Trophoblast cell (in vitro differentiated cells and primary cell): ENCODE results near the gene RPRD2.

Experiments
- DNase-seq, 2 donors: peaks; one replicate each; pipeline ENCODE4 v3.0.0-alpha.2; 2016
- H2AFZ ChIP-seq: 2 replicates; pipeline ENCODE4 v1.6.1; 2013; ENCODE audit warnings: low read length, moderate library complexity, mild to moderate bottlenecking; ENCODE audit not compliant: insufficient read depth, poor library complexity
- H2AK5ac ChIP-seq: 2 replicates; pipeline ENCODE4 v1.6.1; 2013; ENCODE audit warnings: mild to moderate bottlenecking, low read length
- H2BK120ac ChIP-seq: 2 replicates; pipeline ENCODE4 v1.6.1; 2013; ENCODE audit warnings: low read length, mild to moderate bottlenecking, moderate library complexity; ENCODE audit not compliant: insufficient read depth, poor library complexity
- H2BK12ac ChIP-seq: 2 replicates; pipeline ENCODE4 v1.6.1; 2013; ENCODE audit warnings: mild to moderate bottlenecking, low read length, moderate library complexity
- H2BK5ac ChIP-seq: 2 replicates; pipeline ENCODE4 v1.6.1; 2013; ENCODE audit warnings: low read length, low read depth, moderate library complexity, mild to moderate bottlenecking; ENCODE audit not compliant: poor library complexity
- H3K14ac ChIP-seq: 2 replicates; pipeline ENCODE4 v1.6.1; 2013; ENCODE audit warnings: mild to moderate bottlenecking, low read length
- H3K18ac ChIP-seq: 2 replicates; pipeline ENCODE4 v1.6.1; 2013; ENCODE audit warnings: mild to moderate bottlenecking, low read length
- H3K23ac ChIP-seq: 2 replicates; pipeline ENCODE4 v1.6.1; 2013; ENCODE audit warnings: low read length
- H3K27ac ChIP-seq: 2 replicates; pipeline ENCODE4 v1.5.1; 2013; ENCODE audit warnings: low read depth, mild to moderate bottlenecking, inconsistent platforms, low read length, moderate library complexity
- H3K27me3 ChIP-seq: 2 replicates; pipeline ENCODE4 v1.6.1; 2013; ENCODE audit warnings: inconsistent platforms, mild to moderate bottlenecking, low read length, moderate library complexity; ENCODE audit not compliant: insufficient read depth
- H3K36me3 ChIP-seq, 2 experiments: 1 replicate in 1 of 2; 2 replicates in 1 of 2; pipeline ENCODE4 v1.6.1; 2013; ENCODE audit warnings: low read length in 2 of 2, mild to moderate bottlenecking in 2 of 2, moderate library complexity in 1 of 2; ENCODE audit not compliant: insufficient read depth in 2 of 2, control insufficient read depth in 1 of 2
- H3K4ac ChIP-seq: 2 replicates; pipeline ENCODE4 v1.6.1; 2013; ENCODE audit warnings: low read depth, mild to moderate bottlenecking, low read length, moderate library complexity
- H3K4me1 ChIP-seq, 2 experiments: 1 replicate in 1 of 2; 2 replicates in 1 of 2; pipeline ENCODE4 v1.6.1; 2013; ENCODE audit warnings: low read length in 2 of 2, mild to moderate bottlenecking in 2 of 2, moderate library complexity in 1 of 2; ENCODE audit not compliant: insufficient read depth in 2 of 2, control insufficient read depth in 1 of 2
- H3K4me2 ChIP-seq: 2 replicates; pipeline ENCODE4 v1.6.1; 2013; ENCODE audit warnings: inconsistent platforms, mild to moderate bottlenecking, low read length, moderate library complexity
- H3K4me3 ChIP-seq: 2 replicates; pipeline ENCODE4 v1.5.1; 2013; ENCODE audit warnings: mild to moderate bottlenecking, low read depth, low read length, inconsistent platforms
- H3K79me1 ChIP-seq: one replicate; pipeline ENCODE4 v1.6.1; 2013; ENCODE audit warnings: low read length
- H3K79me2 ChIP-seq: 2 replicates; pipeline ENCODE4 v1.6.1; 2013; ENCODE audit warnings: low read length, mild to moderate bottlenecking; ENCODE audit not compliant: control insufficient read depth, insufficient read depth, poor library complexity
- H3K9ac ChIP-seq: 2 replicates; pipeline ENCODE4 v1.6.1; 2013; ENCODE audit warnings: mild to moderate bottlenecking, low read length
- H3K9me3 ChIP-seq: 2 replicates; pipeline ENCODE4 v1.6.1; 2013; ENCODE audit warnings: low read depth, mild to moderate bottlenecking, control low read depth, inconsistent platforms, low read length; ENCODE audit not compliant: insufficient read depth
- H4K12ac ChIP-seq: 2 replicates; pipeline ENCODE4 v1.6.1; 2013; ENCODE audit warnings: low read depth, mild to moderate bottlenecking, low read length, moderate library complexity
- H4K8ac ChIP-seq: 2 replicates; pipeline ENCODE4 v1.6.1; 2013; ENCODE audit warnings: low read depth, mild to moderate bottlenecking, low read length, moderate library complexity
- H4K91ac ChIP-seq: one replicate; pipeline ENCODE4 v1.6.1; 2013; ENCODE audit warnings: low read depth, mild to moderate bottlenecking, low read length, moderate library complexity
- WGBS: extraction: QIAGEN DNeasy Blood & Tissue Kit; methylation state at CpG from one replicate; pipeline ENCODE4 v1.1.7; 2013; ENCODE audit warnings: missing lambda C conversion rate; ENCODE audit not compliant: insufficient read length, insufficient coverage; ENCODE audit errors: extremely low coverage; 5-methylcytosine and 5-hydroxymethylcytosine counted together

RPRD2 gene

DNA sequence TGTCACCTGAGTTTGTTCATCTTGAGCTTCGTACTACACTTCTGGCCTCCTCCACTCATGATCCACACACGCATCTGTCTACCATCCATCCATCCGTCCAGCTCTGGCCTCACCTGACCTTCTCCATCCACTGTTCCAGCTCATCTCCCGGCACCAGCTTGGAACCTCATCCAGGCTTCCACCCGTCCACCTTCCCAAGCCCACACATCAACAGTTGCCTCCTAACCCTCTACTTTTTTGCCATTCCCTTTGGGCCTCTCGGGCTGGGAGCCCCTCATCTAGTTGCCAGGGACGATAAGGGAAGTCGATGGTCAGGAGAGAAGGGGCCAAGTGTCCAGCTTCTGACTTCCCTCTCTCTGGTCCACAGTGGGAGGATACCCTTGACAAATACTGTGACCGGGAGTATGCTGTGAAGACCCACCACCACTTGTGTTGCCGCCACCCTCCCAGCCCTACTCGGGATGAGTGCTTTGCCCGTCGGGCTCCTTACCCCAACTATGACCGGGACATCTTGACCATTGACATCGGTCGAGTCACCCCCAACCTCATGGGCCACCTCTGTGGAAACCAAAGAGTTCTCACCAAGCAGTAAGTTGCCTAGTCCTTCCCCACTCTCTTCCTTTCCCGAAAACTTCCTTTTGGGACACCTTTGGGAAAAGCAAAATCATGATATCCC, 148.2 kb downstream of the RPRD2 start:
- Histone ChIP-seq H3K79me2 (peaks cover 6% of the 10 kb centered on the region), H3K4me3 (no peak overlapping the region), H2BK120ac (no peak overlapping the region), H4K91ac (no peak overlapping the region), H3K4me1 (peaks cover 11 to 15% of the 10 kb centered on the region in 2 experiments), H2AFZ (no peak overlapping the region), H3K9me3 (no peaks in the 10 kb centered on the region), H3K27me3 (no peaks in the 10 kb centered on the region), H2AK5ac (no peak overlapping the region), H3K36me3 (peaks cover 4 to 7% of the 10 kb centered on the region in 2 experiments), H4K12ac (no peak overlapping the region), H3K14ac (no peak overlapping the region), H3K18ac (no peak overlapping the region), H3K79me1 (peaks cover 6% of the 10 kb centered on the region), H2BK12ac (no peak overlapping the region), H3K9ac (no peak overlapping the region), H3K27ac (no peak overlapping the region), H2BK5ac (no peak overlapping the region), H4K8ac (no peak overlapping the region), H3K4ac (no peak overlapping the region), H3K4me2 (no peak overlapping the region), H3K23ac (no peak overlapping the region)
- WGBS, result no CpG with 5 or more reads among the region's 17 CpGs
- DNase-seq, result no peak

DNA sequence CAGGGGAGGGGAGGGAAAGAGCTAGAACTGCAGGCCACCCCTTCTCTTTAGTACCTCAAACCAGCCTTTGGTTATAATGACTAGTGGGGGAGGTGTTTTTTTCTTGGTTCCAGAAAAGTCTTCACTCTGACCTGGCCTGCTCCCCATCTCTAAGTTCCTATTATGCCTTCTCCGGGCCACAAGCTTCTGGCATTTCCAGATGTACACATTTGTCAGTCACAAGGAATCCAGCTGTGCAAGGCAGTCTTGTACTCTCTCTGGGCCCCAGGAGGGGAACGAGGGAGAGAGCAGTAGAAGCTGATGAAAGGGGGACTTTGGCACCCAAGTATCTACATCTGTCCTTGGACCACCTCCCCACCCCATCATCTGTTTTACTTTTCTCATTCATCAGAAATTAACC, 148.9 kb downstream of the RPRD2 start:
- Histone ChIP-seq H3K4me2 (no peak overlapping the region), H3K9me3 (no peaks in the 10 kb centered on the region), H4K12ac (no peak overlapping the region), H3K79me2 (peaks cover 6% of the 10 kb centered on the region), H2BK5ac (no peak overlapping the region), H3K23ac (no peak overlapping the region), H3K4me3 (no peak overlapping the region), H3K27me3 (no peaks in the 10 kb centered on the region), H3K4ac (no peak overlapping the region), H4K8ac (no peak overlapping the region), H2AFZ (no peak overlapping the region), H3K79me1 (peaks cover 6% of the 10 kb centered on the region), H3K4me1 (peaks cover 10 to 12% of the 10 kb centered on the region in 2 experiments), H3K14ac (no peak overlapping the region), H3K9ac (no peak overlapping the region), H3K36me3 (peaks cover 4 to 7% of the 10 kb centered on the region in 2 experiments), H3K18ac (no peak overlapping the region), H2BK12ac (no peak overlapping the region), H3K27ac (no peak overlapping the region), H2BK120ac (no peak overlapping the region), H2AK5ac (no peak overlapping the region), H4K91ac (no peak overlapping the region)
- DNase-seq, result no peak
- WGBS, result no CpG with 5 or more reads among the region's 2 CpGs

DNA sequence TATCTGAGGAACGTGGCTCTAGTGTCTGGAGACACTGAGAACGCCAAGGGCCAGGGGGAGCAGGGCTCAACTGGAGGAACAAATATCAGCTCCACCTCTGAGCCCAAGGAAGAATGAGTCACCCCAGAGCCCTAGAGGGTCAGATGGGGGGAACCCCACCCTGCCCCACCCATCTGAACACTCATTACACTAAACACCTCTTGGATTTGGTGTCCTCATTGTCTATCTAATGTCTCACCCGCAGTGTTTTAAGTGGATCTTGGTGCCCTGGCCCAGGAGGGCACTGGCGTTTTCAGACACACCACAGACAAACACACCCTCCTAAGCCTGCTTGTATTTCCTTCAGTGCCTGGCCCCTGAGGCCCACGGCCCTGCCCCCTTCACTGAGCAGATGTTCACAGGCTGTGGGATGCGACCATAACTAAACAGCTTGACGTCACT, 149.4 kb downstream of the RPRD2 start:
- no peak overlapping the region for H3K4me2 ChIP-seq
- no peak overlapping the region for H2AFZ ChIP-seq
- no peak for DNase-seq
- peaks cover 4 to 7% of the 10 kb centered on the region in 2 experiments for H3K36me3 ChIP-seq
- no peak overlapping the region for H2BK5ac ChIP-seq
- no peak overlapping the region for H3K27ac ChIP-seq
- no peak overlapping the region for H2BK120ac ChIP-seq
- H3K4me3 ChIP-seq, result no peak overlapping the region
- no peak overlapping the region for H3K14ac ChIP-seq
- no peak overlapping the region for H4K8ac ChIP-seq
- H3K23ac ChIP-seq, result no peak overlapping the region
- H3K79me2 ChIP-seq, result peaks cover 6% of the 10 kb centered on the region
- H3K4ac ChIP-seq, result no peak overlapping the region
- H4K12ac ChIP-seq, result no peak overlapping the region
- no peak overlapping the region for H2BK12ac ChIP-seq
- no peaks in the 10 kb centered on the region for H3K27me3 ChIP-seq
- no peak overlapping the region for H4K91ac ChIP-seq
- H3K4me1 ChIP-seq, result peaks cover 4 to 6% of the 10 kb centered on the region in 2 experiments
- H3K9me3 ChIP-seq, result no peaks in the 10 kb centered on the region
- H3K79me1 ChIP-seq, result peaks cover 6% of the 10 kb centered on the region
- H2AK5ac ChIP-seq, result no peak overlapping the region
- H3K9ac ChIP-seq, result no peak overlapping the region
- H3K18ac ChIP-seq, result no peak overlapping the region
- no CpG with 5 or more reads among the region's 7 CpGs for WGBS

DNA sequence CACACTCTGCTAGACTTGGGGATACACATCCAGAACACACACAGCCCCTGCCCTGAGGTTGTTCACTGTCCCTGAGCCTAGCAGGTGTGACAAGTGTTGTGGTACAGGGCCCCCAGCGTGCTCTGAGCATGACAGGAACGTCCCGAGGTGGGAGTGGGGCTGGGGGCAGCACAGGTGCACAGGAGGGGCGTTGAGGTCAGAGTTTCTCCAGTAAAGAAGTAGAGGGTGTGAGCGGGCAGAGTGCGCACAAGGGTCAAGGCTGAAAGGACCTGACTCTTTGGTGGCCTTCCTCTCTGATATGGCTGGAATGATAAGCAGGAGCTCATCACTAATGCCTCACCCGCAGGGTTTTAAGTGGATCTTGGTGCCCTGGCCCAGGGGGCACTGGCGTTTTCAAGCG, 150.3 kb downstream of the RPRD2 start:
- no peak overlapping the region for H4K8ac ChIP-seq
- no peak overlapping the region for H3K9ac ChIP-seq
- H3K4me1 ChIP-seq, result peaks cover 3 to 6% of the 10 kb centered on the region in 2 experiments
- H2BK12ac ChIP-seq, result no peak overlapping the region
- no peak overlapping the region for H3K18ac ChIP-seq
- H4K91ac ChIP-seq, result no peak overlapping the region
- peaks cover 6% of the 10 kb centered on the region for H3K79me2 ChIP-seq
- H3K4me3 ChIP-seq, result no peak overlapping the region
- no peak overlapping the region for H4K12ac ChIP-seq
- H3K4me2 ChIP-seq, result no peak overlapping the region
- H3K4ac ChIP-seq, result no peak overlapping the region
- H3K27me3 ChIP-seq, result no peaks in the 10 kb centered on the region
- H3K27ac ChIP-seq, result no peak overlapping the region
- no CpG with 5 or more reads among the region's 9 CpGs for WGBS
- H3K36me3 ChIP-seq, result peaks cover 4 to 7% of the 10 kb centered on the region in 2 experiments
- H2BK120ac ChIP-seq, result no peak overlapping the region
- no peak overlapping the region for H3K23ac ChIP-seq
- H3K79me1 ChIP-seq, result peaks cover 6% of the 10 kb centered on the region
- H2BK5ac ChIP-seq, result no peak overlapping the region
- no peak overlapping the region for H2AK5ac ChIP-seq
- H2AFZ ChIP-seq, result no peak overlapping the region
- DNase-seq, result no peak
- H3K9me3 ChIP-seq, result no peaks in the 10 kb centered on the region
- no peak overlapping the region for H3K14ac ChIP-seq
